Stimulated activated CD8-positive, alpha-beta memory T cell treated with anti-CD3 and anti-CD28 coated beads, Interleukin-15, amount 100 ng/mL, for 1 hour (primary cell): Measurements from ENCODE around the gene UFC1.
"Not testable (repeated sequence)": the region's sequence is repeated elsewhere in the genome, so short reads cannot be mapped to it uniquely, and the experiment has no call there.

Experiments used
- DNase-seq: peaks from one replicate; pipeline ENCODE4 v3.0.0-alpha.2; 2020; ENCODE audit warnings: low read depth

UFC1 gene

DNA sequence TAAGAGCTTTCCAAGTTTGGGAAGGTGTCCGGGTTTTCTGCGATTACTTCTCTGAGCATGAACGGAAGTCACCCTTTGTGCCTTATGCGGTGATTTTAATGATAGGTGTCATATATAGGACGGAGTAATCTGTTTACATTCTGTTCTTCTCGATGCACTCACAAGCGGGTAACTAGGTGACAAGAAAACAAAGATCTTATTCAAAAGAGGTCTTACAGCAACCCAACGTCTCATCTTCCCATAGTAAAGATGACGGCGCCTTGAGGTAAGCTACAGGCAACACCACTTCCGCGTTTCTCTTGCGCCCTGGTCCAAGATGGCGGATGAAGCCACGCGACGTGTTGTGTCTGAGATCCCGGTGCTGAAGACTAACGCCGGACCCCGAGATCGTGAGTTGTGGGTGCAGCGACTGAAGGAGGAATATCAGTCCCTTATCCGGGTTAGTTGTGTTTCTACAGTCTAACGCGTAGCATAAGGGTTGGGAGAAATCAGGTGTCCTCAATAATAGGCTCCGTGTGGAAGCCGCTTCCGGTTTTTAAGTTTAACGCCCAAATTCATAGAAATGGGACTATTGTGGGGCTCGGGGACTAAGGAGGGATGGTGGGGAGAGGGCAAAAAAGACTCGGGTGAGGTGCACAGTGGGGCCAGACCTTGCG lies at the start of gene UFC1:
Gene UFC1, plus strand, starts transcription at position 297 of the 656 bp plus-strand sequence. Its CDS starts 20 bp downstream, at position 317.
- peak; percentile 66 for DNase-seq

- no peak for DNase-seq
Observed at GRCh38 chr1:161106431-161106830, 47.3 kb upstream of the UFC1 start.

DNA sequence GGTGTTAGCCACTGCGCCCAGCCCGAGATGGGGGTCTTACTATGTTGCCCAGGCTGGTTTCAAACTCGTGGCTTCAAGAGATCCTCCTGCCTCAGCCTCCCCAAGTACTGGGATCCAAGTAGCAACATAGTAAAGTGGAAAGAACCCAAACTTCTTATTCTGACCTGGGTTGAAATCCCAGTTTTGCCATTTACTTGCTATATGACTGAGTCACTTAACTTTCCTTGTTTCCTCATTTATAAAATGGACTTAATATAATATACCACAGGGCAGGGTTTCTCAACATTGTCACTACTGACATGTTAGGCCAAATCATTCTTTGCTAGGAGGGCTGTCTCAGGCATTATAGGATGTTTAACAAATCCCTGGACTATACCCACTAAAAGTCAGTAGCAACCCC lies 42.7 kb upstream of the UFC1 start:
- no peak for DNase-seq

- no peak for DNase-seq
Observed at GRCh38 chr1:161111527-161111926, 42.3 kb upstream of the UFC1 start.

DNA sequence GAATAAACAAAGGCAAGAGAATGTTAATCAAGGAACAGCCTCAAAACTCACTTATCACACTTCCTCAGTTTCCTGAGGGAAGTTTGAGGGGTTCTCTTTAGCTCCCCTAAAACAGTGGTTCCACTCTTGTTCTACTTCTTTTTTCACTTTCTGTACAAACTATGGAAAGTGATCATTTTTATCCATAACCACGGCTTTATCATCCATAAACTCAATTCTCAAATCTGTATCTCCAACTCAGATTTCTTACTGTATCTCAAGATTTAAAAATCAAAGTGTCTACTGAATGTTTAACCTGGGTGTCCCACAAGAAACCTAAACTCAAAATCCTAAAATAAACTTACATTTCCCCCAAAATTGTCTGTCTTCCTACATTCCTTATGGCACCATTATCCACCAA lies 39.9 kb upstream of the UFC1 start:
- DNase-seq, result no peak

DNA sequence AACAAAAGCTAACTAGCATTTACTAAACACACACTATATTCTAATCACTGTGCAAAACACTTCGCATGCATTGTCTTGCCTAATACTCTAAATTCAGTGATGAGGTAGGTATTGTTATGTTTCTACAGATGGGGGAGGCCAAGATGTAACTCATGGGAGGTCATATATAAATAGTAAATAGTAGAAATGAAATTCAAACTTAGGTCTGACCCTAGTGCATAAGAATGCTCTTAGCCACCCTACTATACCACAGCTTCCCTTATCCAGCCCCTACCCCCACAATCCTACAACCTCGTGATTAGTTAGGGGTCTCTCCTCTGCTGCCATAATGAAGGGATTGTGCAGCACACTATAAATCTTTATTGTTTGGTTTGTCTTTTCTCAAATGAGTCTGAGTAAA lies 39.2 kb upstream of the UFC1 start:
- no peak for DNase-seq

GRCh38 chr1:161115132-161115711 lies 38.6 kb upstream of the UFC1 start:
- DNase-seq, result no peak

DNA sequence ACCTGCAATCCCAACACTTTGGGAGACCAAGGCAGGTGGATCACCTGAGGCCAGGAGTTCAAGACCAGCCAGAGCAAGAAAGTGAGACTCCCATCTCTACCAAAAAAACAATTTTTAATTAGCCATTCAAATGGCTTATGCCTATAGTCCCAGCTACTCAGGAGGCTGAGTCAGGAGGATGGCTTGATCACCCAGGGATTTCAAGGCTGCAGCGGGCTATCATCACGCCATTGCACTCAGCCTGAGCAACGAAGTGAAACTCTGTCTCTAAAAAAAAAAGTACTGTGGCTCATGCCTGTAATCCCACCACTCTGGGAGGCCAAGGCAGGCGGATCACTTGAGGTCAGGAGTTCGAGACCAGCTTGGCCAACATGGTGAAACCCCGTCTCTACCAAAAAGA lies 37.8 kb upstream of the UFC1 start:
- not testable (repeated sequence) for DNase-seq

GRCh38 chr1:161117759-161118581 lies 35.8 kb upstream of the UFC1 start, which contains the start of the genes NIT1 and PFDN2:
NIT1 (plus strand) TSS chr1:161118105; CDS start chr1:161118177, 72 bp downstream.
PFDN2 (minus strand) TSS chr1:161118037; CDS start chr1:161118026, 11 bp downstream.
- DNase-seq, result peak; percentile 65

DNA sequence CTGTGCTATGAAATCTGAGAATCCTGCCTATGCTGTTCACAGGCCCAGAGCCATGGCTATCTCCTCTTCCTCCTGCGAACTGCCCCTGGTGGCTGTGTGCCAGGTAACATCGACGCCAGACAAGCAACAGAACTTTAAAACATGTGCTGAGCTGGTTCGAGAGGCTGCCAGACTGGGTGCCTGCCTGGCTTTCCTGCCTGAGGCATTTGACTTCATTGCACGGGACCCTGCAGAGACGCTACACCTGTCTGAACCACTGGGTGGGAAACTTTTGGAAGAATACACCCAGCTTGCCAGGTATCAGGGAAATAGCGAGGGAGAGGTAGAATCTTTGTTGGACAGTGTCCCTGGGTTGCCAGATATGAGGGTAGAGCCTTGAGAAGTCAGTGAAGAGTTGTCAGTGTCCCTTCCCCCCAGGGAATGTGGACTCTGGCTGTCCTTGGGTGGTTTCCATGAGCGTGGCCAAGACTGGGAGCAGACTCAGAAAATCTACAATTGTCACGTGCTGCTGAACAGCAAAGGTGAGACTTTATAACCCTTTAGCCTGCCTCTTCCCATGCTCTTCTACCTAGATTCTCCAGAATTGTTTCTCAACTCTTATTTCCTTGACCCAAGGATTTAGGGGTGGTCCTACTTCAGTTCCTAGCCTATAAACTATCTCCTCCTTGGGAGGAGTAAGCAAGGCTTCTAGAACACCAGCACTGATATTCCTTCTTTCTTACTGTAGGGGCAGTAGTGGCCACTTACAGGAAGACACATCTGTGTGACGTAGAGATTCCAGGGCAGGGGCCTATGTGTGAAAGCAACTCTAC lies 34.5 kb upstream of the UFC1 start:
- peak; percentile 12 for DNase-seq

DNA sequence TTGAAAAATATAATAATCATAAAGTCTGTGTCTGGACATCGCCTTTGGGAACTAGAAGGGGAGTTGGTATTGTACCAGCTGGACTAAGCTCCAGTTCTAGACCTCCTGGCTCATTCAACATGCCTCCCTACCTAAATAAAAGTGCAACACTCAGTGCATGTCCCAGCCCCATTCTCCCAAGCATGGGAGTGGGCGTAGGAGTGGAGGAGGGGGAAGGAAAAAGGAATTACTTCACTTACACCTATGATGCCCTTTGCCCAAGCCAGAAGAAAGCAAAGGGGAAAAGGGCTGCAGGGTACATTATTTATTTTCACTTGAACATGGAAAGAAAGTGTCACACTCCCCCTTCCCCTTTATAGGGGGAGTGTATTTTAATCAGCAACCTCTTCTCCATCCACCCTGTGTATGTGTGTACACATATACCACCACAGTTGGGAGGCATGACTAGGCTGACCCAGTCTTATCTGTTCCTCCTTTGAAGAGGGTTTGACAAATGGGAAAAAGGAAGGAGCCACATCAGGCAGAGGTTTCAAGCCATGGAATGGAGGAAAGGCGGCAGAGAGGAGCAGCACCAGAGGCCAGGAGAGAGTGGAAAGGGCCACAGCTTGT lies 32.6 kb upstream of the UFC1 start:
- DNase-seq, result no peak

DNA sequence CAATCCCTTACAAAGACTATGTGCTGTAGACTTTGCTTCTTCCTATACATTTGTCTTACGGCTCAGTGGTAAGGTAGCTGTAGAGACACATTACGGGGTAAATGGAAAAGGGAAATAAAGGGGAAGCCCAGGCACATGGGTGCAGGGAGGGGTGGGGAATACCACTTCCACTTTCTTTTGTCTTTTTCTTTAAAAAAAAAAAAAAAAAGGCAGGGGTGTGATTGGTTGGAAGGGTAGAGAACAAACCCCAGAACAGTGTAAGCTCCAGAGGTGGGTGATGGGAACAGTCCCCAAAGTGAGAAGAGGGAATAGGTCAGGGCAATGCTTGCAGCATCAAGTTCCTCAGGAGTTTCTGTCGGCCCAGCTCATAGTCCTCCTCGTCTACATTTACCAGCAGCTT lies 31.9 kb upstream of the UFC1 start:
- DNase-seq, result no peak

- DNase-seq, result no peak
Observed at GRCh38 chr1:161122967-161123366, 30.8 kb upstream of the UFC1 start.

DNA sequence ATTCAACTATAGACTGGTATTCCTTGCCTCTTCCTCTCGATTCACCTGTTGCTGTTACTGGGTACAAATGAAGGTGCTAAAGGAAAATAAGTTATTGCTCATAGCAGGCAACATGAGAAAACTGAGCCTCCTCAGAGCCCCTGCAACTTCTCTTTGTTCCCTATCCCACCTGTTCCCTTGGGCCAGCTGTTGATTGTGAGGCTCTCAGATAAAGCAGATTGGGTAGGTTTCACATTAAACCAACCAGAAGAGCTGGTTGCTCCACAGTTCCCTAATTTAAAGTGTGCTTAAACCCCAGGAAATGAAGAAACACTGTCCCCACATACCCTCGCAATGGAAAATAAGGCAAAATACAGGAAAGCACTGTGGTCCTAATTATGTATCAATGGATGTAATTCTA lies 26.1 kb upstream of the UFC1 start:
- DNase-seq, result no peak

GRCh38 chr1:161128591-161129420 lies 25.0 kb upstream of the UFC1 start:
- DNase-seq, result no peak

GRCh38 chr1:161130266-161130665 lies 23.5 kb upstream of the UFC1 start:
- no peak for DNase-seq

- DNase-seq, result no peak
Observed at GRCh38 chr1:161131523-161132409, 22.0 kb upstream of the UFC1 start.

DNA sequence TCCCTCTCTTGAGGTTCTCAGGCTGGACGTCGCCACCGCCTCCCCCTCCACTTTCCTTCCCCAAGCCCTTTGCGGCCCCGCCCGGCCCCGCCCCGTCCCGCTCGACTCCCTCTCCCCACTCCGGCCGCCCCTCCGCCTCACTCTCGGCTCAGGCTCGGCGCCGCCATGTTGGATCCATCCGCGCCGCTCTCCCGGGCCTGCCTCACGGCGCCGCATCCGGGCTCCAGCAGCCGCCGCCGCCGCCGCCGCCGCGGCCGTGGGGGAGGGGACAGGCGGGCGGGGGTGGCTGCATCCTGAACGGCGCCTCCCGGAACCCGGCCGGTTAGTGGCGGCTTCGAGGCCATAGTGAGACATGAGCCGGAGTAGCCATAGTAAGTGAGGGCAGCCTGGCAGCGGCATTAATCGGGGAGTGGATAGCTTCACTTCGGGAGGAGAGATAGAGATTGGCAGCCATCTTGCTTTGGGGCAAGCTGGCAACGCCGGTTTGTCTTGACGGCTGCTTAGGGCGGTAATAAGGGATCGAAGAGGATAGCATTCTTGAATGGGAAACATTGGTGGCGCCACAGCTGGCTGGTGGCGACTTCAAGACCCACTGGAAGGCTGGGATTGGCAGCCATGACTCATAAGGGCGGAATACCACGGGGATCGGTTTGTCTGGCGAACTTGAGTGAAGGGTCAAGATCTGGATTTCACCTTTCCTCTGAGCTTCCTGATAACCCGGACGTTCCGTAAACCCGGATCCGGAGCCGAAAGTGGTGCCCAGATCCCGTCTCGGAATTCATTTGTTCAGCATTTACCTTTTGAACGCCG lies 21.2 kb upstream of the UFC1 start, which contains the start of gene DEDD:
Gene DEDD, minus strand, starts transcription at position 258 of the 810 bp plus-strand sequence. CDS start 8,205 bp downstream, outside the sequence.
- DNase-seq, result peak; percentile 67
